ELR (cell line): ENCODE data around the gene RPS17.

Experiments
- DNase-seq: peaks from one replicate; pipeline ENCODE4 v3.0.0-alpha.2; 2015; ENCODE audit warnings: low read depth

The RPS17 gene

DNA sequence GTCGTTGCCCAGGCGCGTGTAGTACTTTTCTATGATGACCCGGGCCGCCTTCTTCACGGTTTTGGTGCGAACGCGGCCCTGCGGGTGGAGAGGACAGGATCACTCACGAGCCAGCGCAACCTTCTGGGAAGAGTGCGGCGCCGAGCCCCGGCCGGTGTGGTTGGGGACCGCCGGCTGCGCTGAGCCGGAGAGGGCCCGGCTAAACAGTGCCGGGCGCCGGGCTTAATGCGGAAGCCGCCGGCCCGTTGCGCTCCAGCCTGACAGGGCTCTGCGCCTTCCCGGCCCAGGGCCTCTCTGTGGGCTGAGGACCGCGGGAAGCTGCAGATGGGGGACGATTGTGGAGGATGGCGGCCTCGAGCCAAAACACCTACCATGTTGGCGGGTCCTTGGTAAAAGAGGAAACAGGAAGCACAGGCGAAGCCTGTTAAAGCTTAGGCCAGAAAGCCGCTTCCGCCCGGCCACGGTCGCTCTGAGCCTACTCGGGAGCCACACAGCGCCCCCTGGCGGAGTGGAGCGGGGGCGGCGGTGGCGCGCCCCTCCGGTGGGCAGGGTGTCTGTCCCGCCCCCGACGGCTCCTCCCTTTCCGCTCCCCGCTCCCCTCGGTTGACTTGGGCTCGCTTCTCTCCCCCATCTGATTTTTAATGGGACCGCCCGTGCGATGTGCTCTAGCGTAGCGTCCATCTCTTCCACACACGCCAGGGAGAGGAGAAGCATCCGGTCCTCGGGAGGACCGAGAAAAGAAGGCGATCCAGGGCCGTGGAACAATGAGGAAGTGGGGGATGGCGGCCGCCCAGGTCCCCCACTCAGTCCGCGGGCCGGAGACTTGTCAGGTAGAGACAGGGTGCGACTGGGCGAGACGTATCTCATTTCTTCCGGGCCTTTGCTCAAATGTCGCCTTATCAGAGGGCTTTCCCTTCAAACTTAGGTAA is at the start of gene RPS17:
RPS17 (minus strand) TSS at position 403 of the 929 bp plus-strand sequence; CDS start at position 374, 29 bp downstream.
- DNase-seq = peak; percentile 94

DNA sequence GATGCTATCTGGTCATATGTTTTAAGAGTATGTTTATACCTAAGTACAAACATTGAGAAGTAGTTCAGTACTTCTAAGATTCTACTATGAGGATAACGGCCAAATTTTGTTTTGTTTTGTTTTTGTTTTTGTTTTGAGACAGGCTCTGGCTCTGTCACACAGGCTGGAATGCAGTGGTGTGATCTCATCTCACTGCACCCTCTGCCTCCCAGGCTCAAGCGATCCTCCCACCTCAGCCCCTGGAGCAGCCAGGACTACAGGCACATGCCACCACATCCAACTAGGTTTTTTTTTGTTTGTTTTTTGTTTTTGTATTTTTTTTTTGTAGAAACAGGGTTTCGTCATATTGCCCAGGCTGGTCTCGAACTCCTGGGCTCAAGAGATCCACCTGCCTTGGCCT is 47.5 kb upstream of the RPS17 start:
- no peak for DNase-seq

DNA sequence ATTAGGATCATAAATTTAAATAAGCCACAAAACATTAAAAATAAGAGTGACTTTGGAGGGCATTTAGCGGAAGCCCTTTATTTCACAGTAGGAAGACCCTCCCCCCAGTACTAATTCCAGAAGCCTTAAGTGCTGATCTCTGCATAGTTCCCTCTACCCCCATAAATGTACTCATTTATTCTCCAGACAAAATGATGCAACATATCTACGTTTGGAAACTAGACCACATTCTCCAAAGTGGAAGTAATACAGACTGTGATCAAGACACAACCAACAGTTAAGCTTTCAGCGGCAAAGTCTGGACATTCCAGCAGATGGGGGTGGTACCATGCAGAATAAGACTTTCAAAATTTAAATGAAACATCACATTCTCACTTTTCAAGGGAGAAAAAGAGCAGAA is 44.8 kb upstream of the RPS17 start:
- DNase-seq = peak; percentile 23

DNA sequence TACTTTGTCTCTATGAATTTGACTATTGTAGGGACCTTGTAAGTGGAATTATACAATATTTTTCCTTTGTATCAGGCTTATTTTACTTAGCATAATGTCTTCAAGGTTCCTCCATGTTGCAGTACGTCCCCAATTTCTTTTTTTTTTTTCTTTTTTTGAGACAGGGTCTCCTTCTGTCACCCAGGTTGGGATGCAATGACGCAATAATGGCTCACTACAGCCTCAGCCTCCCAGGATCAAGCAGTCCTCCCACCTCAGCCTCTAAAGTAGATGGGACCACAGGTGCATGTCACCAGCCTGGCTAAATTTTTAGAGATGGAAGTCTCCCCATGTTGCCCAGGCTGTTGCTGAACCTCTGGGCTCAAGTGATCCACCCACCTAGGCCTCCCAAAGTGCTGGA is 40.5 kb upstream of the RPS17 start:
- no peak for DNase-seq

DNA sequence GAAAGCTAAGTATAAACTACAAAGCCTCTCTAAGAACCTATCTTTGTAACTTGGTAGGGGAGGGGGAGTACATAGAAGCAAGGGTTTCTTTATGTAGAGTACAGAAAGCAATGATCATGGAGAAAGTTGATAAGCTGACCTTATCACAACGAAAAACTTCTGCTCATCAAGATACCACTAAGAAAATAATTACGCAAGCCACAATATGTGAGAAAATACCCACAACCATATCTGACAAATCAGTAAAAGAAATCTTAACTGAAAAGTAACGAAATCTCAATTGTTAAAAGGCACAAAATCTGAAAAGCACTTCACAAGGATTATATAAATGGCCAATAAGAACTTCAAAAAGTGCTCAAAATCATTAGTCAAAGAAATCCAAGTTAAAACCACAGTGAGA is 35.1 kb upstream of the RPS17 start:
- DNase-seq = no peak

DNA sequence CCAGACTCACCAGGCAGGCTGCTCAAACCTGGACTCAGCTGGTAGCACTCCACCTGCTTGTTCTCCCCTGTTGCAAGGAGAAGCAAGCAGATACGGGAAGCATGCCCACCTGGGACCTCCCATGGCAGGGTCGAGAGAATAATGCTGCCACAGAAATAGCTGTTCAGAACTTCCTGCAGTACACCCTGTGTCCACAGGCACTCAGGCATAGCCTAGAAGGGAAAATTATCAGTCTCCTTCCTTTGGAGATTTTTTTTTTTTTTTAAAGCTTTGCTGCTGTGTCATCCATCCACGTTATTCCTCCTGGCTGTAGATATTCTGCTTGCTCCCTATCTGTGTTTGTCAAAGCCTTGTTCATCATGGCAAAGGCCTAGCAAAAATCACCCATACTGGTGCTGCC is 32.7 kb upstream of the RPS17 start:
- no peak for DNase-seq

DNA sequence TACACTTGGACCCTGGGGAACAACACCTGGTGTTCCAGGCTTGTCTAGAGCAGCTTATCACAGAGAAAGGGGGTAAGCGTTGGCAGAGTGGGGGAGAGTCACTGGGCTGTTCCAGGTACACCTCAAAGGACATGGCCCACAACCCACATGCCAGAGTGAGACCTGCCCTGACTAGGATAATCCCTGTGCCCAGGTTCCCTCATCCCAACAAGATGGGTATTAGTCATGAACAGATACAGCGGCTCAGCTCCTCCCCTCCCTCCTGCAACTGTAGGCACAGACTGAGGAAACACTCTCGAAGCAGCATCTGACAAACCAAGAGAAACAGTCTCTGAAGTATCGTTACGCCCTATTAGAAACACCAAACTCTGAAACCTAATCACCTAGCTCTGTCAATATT is 32.1 kb upstream of the RPS17 start:
- no peak for DNase-seq

DNA sequence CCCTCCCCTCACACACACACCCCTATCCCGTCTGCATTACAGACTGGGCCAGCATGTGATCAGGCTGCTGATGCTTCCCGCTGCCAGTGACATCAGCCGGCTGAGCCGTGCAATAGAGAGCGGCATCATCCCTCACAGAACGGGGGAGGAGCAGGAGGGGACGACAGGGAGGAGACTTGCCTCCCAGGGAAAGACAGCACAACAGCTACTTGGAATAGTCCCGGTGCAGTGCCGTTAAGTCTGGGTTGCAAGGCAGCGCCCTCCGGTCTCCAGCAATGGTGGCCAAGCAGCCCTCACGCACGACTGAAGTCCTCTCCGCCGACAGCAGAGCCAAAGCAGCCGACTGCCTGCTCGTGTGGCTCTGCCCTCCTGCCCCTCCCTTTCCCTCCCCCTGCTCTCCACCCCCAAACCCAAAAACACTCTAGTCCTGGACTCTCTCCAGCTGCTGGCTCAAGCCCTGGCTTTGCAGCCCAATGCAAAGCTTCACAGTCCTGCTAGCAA is 31.5 kb upstream of the RPS17 start:
- DNase-seq = peak; percentile 59

DNA sequence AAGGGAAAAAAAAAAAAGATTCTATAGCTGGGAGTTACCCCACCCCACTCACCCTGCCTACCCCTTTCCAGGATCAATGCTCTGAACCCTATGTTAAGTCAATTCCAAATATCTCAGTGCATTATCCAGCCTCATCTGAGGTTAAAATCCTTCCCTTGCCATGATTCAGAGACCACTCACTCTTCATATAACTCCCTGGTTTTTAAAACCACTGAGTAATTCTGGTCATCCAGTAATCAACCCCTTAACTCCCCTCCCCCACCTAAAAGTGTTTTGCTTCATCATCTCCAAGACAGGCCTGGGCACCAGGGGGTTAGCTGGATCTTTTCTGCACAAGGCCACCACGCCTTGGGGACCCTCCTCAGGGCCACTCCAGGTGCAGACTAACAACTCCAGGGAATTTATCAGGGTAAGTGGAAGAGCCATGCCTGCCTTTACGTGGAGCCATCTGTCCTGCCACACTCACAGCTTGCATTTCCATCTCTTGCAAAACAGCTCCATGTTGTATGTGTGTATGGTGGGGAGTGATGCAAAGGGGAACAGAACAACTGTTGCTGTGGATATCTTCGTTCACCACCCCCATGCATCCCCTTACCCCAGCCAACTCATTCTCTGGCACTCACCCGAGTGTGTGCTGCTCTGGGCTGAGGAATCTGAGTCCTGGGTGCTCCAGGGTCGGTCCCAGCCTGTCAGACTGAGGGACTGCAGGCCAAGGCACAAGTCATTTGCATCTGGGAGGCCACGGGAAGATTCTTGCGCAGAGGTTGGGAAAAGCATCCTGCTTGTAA is 30.7 kb upstream of the RPS17 start:
- DNase-seq = peak; percentile 74

DNA sequence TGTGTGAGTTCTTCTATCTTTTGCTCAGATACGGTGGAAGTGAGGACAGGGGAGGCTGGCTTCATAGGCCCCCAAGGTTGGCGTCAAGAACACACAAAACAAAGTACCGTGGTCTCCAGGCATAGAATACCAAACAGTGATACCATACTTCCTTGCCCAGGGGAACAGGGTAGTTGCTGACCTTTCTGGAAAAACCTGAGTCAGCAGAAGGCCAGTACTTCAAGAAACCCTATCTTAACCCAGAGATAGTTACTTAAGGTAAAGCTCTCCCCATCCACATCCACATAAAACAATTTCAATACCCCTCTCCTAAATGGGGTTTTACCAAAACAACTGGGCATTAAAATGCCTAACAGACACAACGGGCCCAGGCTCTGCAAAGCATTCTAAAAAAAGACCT is 29.6 kb upstream of the RPS17 start:
- no peak for DNase-seq

DNA sequence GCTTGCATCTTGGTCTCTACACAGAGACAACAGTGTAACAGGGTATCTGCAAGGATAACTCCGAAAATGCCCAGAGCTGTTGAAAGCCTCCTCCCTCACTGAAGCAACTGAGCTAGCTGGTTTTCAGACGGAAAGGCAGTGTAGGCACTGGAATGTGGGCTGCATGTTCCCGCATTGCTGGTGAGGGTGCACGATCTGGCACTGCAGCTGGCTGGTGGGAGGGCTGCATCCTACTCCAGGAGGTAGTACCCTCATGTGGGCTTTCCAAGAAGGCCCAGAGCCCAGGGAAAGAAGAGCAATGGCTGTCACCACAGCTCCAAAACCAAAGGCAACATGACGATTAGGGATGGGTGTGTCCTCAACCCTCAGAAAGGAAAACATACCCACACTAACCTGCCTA is 28.7 kb upstream of the RPS17 start:
- no peak for DNase-seq

DNA sequence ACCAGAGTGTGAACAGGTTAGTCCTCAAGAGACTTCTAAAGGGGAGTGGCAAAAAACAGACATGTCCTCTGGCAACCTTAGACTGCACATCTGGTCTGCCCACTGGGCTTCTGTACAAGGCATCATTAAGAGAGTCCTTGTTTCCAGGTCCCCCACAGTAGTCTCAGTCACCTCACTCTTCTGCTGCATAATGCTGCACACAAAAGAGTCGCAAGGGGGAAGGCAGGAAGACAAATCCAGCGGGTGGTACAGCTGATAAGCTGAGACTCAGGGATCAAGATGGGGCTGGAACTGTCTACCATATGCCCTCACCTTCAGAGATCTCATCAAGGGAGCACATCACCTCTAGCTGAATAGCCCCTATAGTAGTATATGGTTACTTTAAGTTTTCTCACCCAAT is 27.4 kb upstream of the RPS17 start:
- no peak for DNase-seq

DNA sequence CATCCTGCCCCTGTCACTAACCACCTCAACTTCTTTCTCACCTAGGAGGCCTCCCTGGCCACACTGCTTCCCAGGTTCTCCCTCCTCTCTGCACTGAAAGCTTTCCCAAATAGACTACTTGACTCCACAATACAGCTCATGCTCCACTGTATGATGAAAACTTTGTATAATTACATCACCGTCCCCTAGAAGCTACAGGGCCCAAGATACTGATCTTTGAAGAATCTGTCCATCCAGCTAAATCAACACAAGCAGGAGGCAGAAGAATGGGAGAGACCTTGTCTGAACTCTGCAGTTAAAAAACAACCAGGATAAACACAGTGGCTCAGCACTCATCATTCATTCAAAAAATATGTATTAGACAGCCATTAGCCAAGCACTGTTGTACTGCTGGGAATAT is 26.4 kb upstream of the RPS17 start:
- DNase-seq = no peak

DNA sequence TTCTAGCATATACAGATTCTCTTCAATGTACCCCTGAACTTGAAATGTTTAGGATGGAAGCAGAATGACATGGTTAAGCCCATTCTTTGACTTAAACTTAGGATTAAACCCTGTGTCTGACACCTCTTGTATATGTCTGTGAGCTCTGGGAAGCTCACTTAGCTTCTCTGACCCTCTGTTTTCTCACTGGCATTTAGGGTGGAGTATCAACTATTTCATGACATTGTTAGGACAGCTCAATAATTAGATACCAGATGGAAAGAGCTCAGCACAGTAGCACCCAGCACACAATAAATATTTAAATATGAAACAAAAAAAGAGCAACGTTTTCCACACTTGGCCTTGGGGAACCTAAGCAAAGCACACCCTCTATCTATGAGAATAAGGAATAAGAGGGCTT is 18.2 kb upstream of the RPS17 start:
- no peak for DNase-seq

DNA sequence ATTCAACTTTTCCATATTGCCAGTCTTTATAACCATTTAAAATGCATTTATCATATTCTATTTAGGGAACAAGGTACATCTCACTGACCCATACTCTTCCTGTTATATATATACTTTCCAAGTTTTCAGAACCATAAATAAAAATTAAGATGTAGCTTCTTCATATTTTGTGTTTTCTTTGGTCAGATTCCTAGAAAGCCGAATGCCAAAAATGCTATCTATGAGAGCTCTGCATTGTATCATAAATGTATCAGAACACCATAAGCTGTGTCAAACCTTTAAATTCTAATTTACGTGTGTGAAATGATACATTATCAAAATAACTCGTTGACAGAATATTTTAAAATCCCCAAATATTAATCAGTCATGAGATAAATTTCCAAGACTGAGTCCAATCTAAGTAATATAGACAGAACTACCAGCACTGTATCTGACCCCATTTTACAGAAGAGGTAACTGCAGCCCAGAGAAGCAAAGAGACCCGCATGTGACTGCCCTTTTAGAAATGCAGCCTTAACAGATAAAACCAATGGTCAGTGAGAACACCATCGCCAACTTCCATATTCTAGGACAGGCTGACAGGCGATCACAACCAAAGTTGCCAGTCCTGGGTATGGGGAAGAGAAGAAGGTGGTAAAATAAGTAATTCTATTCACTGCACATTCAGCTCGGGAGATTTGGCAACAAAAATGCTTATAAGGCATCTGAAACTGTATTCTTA is 16.2 kb upstream of the RPS17 start:
- DNase-seq = no peak

DNA sequence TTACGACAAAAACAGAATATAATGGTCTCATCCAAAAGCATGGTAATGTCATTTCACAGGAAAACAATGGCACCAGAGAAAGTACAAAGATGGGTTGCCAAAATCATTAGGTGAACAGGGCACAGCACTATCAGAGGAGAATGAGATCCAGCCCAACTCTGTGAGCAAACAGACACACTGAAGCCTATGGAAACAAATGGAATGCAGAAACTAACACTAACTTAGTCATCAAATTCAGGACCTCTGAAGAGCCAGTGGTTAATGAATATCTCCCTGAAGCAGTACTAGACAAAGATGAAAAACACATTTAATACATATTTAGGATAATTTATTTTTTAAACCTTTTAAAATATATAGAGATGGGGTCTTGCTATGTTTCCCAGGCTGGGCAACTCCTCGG is 14.6 kb upstream of the RPS17 start:
- no peak for DNase-seq

DNA sequence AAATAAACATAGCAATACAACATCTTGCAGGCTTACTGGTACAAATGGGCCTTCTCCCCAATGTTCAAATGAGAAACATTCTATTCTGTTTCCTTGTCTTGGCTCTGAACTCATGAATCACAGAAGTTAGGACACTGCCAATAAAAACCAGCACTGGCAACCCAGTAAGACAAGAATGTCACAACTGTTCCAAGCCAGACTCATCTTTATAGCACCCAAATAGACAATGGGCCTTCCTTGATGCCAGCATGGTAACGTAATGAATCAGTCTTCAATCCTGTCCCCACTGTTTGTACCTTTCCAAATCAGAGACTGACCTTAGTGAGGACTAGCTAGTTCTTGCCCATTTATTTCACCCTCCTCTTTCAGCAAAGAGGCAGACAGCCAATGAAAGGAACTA is 14.1 kb upstream of the RPS17 start:
- DNase-seq = no peak

DNA sequence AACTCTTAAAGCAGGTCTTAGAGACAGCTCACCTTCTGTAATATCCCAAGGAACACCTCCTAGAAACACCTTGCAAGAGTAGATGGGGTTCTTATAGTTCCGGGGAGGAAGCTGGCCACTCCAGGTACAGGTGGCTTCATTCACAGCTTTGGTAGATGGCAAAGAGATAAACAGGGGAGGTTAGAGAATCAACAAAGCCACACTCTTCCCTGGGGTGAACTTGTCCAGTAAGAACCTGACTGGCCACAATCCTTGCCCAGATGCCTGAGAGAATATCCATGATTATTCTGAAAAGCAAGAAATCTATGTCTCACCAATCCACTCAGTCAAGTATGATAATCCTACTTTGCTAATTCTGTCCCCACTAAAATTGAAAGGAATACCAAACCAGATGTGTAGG is 13.6 kb upstream of the RPS17 start:
- DNase-seq = no peak

DNA sequence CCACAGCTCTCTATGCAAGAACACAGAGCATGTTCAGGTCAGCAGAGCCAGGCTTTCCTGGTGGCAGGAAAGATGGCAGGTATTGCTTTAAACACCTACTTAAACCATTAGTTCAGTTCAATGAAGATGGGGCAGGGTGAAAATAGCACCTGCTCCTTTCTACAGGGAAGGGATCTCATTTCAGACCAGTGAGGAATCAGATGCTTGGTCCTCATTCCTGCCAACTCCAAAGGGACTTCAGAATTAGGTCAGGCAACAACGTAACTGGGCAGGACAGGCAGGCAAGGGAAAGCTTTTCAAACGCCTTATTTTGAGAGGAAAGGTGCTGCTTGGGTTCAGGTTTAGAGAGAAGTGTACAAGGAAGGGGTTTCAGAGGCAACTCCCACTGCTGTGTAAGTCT is 12.6 kb upstream of the RPS17 start:
- no peak for DNase-seq

DNA sequence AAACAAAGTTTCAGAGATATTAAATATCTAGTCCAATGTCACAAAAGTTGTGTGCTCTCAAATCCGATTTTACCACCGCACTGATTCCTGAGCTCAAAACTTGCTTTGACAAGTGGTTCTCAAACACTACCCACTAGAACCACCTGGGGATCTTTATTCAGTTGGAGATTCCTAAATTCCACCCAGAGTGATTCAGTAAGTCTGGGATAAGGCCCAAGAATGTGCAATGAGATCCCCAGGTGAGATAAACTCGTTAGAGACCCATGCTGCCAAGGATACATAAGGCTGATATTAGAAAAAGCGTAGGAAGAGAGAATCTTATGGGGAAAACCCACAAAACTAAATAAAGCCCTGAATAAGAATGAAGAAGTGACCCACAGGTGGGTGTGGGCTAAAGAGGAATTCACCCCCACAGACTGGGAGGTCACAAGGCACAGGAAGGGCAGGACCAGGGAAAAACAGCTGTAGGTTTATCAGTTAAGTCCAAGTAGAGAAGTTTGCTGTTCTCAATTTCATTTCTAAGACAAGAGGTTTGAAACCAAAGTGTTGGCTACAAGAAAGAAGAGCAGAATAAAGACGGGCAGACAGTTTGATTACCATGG is 11.5 kb upstream of the RPS17 start:
- no peak for DNase-seq

DNA sequence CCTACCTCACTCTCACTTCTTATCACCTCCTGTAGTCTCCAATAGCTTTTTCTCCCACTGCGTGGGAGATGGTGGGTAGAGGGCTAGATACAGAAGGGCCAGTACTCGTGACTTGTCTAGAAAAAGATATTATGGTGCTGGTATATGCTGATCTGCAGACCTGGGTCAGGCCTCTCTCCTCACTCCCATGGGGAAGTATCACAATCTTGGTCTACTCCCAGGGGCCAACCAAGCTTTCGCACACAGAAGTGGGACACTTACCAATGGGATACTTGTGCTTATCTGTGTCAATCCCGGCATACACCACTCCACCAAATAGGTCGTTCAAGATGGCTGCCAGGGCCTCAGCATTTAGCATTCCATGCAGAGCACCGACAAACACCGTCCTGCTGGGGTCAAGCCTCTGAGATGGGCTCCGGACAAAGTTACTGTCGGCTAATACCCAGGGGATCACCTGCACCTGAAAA is 9.0 kb upstream of the RPS17 start:
- DNase-seq = no peak

DNA sequence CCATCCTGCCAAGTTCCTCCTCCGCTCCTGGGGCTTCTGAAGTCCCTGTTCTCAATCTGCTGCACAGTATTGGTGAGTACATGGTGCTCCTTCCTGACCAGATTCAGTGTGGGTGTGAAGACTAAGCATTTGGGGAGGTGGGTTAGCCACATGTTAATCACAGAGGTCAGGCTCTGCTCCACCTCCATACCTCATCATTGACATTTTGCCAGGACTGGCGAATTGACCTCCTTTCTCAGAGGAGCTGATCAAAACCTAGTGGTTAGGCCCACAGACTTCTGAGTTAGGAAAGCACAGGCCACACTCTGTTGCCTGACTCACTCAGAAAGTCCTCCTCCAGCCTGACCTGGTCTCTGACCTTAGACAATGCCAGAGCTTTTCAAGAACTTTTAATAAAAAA is 8.4 kb upstream of the RPS17 start:
- no peak for DNase-seq
